Measurements from ENCODE around the gene ZNF337.
"Not testable (repeated sequence)": the region's sequence is repeated elsewhere in the genome, so short reads cannot be mapped to it uniquely, and the experiment has no call there.

Gene ZNF337

DNA sequence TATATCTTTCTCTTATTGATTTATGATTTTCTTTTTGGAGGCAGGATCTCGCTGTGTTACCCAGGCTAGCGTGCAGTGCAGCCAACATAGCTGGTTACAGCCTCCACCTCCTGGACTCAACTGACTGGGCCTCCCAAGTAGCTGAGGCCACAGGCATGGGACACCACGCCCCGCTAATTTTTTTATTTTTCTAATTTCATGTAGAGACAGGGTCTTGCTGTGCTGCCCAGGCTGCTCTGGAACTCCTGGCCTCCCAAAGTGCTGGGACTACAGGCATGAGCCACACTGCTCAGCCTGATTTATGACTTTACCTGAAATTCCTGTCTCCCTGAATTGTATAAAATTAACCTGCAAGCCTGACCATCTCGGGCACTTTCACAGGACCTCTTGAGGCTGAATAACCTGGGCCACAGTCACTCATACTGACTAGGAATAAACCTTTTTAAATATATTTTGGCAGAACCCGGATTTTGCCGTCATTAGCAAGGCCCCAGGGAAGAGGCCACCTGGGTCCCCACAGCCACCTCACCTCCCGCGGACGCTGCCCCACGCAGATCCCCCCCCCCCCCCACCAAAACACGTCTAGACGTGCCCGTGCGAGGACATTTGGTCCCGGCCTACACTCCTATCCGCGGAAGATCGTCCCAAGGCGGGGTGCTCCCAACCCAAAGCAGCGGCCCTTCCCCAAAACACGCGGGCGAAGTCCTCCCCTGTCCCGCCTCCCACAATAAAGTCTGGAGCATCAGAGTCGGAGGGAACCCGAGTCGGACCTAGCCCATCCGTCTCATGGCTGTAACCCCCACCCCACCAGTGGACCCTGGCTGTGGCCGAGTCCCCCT is 902 bp downstream of the ZNF337 start:
- DNase-seq (ENCODE audit: low read depth, low spot score): no peak

- no peak for DNase-seq (ENCODE audit: low read depth, low spot score)
Observed at GRCh38 chr20:25692499-25692898, 4.2 kb downstream of the ZNF337 start.

- DNase-seq (ENCODE audit: low read depth, low spot score): no peak
Observed at GRCh38 chr20:25690427-25690826, 6.2 kb downstream of the ZNF337 start.

- DNase-seq (ENCODE audit: low read depth, low spot score): no peak
Observed at GRCh38 chr20:25686081-25687067, 10.3 kb downstream of the ZNF337 start.

GRCh38 chr20:25685276-25686080 is 11.2 kb downstream of the ZNF337 start:
- no peak for DNase-seq (ENCODE audit: low read depth, low spot score)

DNA sequence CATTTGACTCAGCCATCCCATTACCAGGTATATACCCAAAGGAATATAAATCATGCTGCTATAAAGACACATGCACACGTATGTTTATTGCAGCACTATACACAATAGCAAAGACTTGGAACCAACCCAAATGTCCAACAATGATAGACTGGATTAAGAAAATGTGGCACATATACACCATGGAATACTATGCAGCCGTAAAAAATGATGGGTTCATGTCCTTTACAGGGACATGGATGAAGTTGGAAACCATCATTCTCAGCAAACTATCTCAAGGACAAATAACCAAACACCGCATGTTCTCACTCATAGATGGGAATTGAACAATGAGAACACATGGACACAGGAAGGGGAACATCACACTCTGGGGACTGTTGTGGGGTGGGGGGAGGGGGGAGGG is 12.8 kb downstream of the ZNF337 start:
- DNase-seq (ENCODE audit: low read depth, low spot score): not testable (repeated sequence)

GRCh38 chr20:25683050-25683449 is 13.6 kb downstream of the ZNF337 start:
- no peak for DNase-seq (ENCODE audit: low read depth, low spot score)

DNA sequence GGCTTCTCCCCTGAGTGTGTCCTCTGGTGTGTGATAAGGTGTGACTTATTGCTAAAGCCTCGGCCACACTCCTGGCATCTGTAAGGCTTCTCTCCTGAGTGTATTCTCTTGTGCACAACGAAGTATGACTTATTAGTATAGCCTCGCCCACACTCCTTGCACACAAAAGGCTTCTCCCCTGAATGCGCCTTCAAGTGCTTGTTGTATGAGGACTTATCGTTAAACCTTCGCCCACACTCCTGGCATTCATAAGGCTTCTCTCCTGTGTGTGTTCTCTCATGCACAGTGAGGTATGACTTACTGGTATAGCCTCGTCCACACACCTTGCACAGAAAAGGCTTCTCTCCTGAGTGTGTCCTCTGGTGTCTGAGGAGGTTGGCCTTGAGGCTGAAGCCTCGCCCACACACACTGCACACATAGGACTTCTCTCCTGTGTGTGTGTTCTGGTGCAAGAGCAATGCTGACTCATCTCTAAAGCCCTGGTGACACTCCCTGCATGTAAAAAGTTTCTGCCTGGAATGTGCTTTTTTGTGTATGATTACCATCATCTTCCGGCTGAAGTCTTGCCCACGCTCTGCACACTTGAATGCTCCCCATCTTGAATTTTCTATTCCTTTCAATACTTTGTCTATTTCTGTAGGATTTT is 20.4 kb downstream of the ZNF337 start:
- DNase-seq (ENCODE audit: low read depth, low spot score): no peak

DNA sequence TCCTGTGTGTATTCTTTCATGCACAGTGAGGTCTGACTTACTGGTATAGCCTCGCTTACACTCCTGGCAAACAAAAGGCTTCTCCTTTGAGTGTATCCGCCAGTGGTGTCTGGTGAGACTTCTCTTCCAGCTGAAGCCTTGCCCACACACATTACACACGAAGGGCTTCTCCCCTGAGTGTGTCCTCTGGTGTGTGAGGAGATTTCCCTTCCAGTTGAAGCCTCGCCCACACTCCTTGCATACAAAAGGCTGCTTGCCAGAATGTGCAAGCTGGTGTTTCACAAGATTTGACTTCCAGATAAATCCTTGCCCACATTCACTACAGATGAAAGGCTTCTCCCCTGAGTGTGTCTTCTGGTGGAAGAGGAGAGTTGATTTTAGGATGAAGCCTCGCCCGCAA is 21.5 kb downstream of the ZNF337 start:
- no peak for DNase-seq (ENCODE audit: low read depth, low spot score)

DNA sequence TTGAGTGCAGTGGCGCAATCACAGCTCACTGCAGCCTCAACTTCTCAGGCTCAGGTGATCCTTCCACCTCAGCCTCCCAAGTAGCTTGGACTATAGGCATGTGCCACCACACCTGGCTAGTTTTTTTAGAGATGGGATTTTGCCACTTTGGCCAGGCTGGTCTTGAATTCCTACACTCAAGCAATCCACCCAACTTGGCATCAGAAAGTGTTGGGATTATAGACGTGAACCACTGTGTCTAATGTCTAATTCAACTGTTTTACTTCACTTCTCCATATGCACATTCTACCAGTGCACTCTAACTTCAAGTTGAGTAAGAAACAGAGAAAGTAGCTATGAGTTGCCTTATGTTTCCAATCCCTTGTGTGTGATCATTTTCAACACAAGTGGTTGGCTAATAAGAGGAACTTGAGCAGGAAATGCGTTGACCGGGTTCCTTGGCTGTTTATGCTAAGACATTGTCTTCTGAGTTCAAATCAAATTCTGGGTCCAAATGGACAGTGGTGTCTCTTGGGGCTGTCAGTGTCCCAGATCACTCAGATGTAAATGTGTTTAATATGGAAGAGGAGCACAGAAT is 23.9 kb downstream of the ZNF337 start:
- DNase-seq (ENCODE audit: low read depth, low spot score): no peak

DNA sequence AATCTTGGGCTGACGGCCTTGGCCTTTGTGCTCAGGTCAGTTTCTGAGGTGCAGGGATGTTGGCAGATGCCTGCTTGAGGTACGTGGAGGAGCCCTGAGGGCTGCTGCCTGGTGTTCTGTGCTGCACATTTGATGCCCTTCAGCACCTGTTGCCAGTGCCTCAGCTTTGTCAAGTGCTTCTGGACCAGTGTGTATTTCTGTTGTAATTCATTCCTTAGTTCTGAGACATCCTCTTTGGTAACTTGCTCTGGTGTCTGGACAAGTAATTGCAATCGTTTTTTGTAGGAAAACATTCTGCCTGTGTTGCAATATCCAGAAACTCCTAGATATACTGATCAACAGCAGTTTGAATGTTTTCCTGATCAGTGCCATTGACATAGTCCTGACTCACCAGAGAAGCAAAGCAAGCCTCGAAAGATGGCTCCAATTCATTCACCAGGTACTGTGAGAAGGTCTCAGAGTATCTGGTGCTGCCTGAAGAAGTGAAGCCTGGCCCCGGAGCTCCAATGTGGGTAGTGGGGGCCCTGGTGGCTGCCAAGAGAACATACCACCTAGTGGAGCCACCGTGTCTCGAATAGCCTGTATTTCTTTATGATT is 26.7 kb downstream of the ZNF337 start:
- peak; percentile 5 for DNase-seq (ENCODE audit: low read depth, low spot score)

- DNase-seq (ENCODE audit: low read depth, low spot score): no peak
Observed at GRCh38 chr20:25668446-25668845, 28.2 kb downstream of the ZNF337 start.

GRCh38 chr20:25659999-25660398 is 36.7 kb downstream of the ZNF337 start:
- no peak for DNase-seq (ENCODE audit: low read depth, low spot score)

DNA sequence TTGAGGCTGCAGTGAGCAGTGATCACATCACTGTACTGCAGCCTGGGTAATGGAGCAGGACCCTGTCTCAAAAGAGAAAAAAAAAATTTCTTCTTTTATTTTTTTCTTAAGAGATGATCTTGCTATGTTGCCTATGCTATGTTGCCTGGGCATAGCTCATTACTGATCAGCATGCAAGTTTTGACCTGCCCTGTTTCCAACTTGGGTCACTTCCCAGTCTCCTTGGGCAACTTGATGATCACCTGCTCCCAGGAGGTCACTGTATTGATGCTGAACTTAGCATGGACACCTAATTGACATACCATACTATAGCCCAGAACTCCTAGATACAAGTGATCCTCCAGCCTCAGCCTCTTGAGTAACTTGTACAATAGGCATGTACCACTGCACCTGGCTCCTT is 42.2 kb downstream of the ZNF337 start:
- no peak for DNase-seq (ENCODE audit: low read depth, low spot score)

DNA sequence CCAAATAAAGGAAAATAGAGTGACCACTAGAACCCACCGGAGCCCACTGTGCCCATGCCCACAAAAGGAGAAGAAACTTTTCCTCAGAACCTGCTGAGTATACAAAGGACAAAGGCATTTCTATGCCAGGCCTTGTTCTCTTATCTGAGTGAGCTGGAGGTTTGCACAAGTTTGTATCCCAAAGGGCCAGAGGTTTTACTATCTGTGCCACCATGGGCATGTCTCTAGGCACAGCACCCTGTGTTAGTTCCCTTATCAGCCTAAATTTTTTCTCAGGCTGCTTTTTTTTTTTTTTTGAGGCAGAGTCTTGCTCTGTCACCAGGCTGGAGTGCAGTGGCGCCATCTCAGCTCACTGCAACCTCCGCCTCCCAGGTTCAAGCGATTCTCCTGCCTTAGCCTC is 43.8 kb downstream of the ZNF337 start:
- DNase-seq (ENCODE audit: low read depth, low spot score): not testable (repeated sequence)

DNA sequence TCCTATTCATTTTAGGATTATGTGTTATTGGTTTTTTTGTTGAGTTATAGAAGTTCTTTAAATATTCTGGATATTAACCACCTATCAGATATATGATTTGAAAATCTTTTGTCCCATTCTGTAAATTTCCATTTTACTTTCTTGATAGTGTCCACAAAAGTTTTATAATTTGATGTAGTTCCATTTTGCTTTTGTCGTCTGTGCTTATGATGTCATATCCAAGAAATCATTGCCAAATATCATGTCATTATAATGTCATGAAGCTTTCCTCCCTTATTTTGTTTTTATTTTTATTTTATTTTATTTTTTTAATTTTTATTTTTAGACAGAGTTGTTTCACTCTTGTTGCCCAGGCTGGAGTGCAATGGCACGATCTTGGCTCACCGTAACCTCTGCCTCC is 51.8 kb downstream of the ZNF337 start:
- DNase-seq (ENCODE audit: low read depth, low spot score): no peak

DNA sequence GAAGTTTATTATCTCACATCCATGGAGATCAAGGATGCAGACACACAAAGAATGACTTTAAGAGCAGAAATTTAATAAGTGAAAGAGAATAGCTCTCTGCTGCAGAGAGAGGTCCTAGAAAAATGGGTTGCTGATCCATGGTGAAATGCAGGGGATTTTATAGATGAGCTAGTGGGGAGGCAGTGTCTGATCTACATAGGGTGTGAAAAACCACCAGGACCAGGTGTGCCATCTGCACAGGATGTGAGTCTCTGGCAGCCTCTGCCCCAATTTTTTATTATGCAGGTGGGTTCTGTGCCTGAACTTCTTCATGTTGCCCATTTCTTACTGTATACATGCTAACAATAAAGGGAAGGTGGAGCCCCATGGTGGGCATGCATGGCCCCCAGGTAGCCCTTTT is 52.9 kb downstream of the ZNF337 start:
- DNase-seq (ENCODE audit: low read depth, low spot score): no peak

GRCh38 chr20:25637247-25637646 is 59.4 kb downstream of the ZNF337 start:
- no peak for DNase-seq (ENCODE audit: low read depth, low spot score)

DNA sequence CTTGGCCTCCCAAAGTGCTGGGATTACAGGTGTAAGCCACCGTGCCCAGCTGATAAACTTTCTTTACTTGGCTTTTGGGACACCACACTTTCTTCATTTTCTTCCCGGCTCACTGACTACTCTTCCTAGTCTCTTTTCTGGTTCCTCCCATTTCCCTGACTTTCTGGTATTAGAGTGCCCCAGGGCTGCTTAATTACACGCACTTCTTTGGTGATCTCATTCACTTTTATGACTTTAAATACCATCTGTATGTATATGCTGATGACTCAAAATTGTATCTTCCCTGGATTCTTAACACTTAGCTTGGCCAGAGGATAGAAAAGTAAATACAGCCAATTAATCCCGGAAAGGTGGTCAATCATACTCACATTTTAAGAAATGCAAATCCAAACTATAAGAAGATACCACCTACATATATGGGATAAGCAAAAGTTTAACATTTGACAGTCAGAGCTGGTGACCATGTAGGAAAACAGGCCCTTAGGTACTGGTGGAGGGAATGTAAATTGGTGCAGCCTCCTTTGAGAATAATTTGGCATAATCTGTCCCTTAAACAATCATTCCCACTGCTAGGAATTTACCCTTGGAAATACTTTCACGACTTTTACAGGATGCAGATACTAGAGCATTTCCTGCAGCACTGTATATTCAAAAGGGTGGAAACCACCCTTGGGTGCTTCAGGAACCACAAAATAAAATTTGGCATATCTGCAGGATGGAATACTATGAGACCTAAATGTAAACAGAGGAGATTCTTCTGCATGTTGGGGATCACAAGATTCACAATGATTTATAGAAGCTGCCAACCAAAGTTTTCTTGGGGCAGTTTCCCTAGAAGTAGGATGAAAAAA is 63.5 kb downstream of the ZNF337 start:
- no peak for DNase-seq (ENCODE audit: low read depth, low spot score)

All from iPS DF 19.7 (cell line).